IMR-90 (cell line): Measurements from ENCODE around the gene AKR1C8. TPM values are rescaled to one million over a fixed set of nuclear protein-coding genes. Genes with fewer than 3 reads are reported as not detected.

Source experiments
- ATAC-seq: fragments of 200-7000 bp; cut with Tn5 transposase; 2 replicates; pipeline ENCODE4 v1.9.1; 2020; ENCODE audit warnings: low read depth, mild to moderate bottlenecking, moderate library complexity
- BruUV-seq: library from RNA; stranded (reverse); fragments of 400-500 nt; replicated peaks from 2 replicates; lab custom pipeline; 2021; lab: Mats Ljungman, UMichigan
- CTCF ChIA-PET: fragments of 300-600 bp; formaldehyde crosslinking; extraction: SDS; loops from one replicate; lab custom pipeline; 2021; ENCODE audit warnings: antibody characterized with exemption; lab: Yijun Ruan, JAX
- POLR2A ChIA-PET: fragments of 300-600 bp; sonication (Branson Sonifier 250); formaldehyde crosslinking; loops from one replicate; lab custom pipeline; 2022; ENCODE audit warnings: antibody characterized with exemption; ENCODE audit not compliant: unreplicated experiment; lab: Charles Lee
- DNase-seq: peaks from one replicate; pipeline ENCODE4 v3.0.0; 2013
- H2AFZ ChIP-seq: replicated peaks from 2 replicates; pipeline ENCODE3; 2013; ENCODE audit warnings: low read length, mild to moderate bottlenecking; ENCODE audit not compliant: poor library complexity
- H2AK5ac ChIP-seq: 2 replicates; pipeline ENCODE4 v1.6.1; 2013; ENCODE audit warnings: low read depth, low read length, inconsistent platforms
- H2AK9ac ChIP-seq: replicated peaks from 2 replicates; pipeline ENCODE3; 2013; ENCODE audit warnings: mild to moderate bottlenecking, low read depth, low read length, moderate library complexity; ENCODE audit not compliant: poor library complexity
- H2BK120ac ChIP-seq: 2 replicates; pipeline ENCODE4 v1.6.1; 2013; ENCODE audit warnings: low read depth, low read length, inconsistent platforms
- H2BK15ac ChIP-seq: 3 replicates; pipeline ENCODE4 v1.6.1; 2013; ENCODE audit warnings: low read depth, low read length, inconsistent platforms
- H2BK20ac ChIP-seq: 2 replicates; pipeline ENCODE4 v1.6.1; 2013; ENCODE audit warnings: low read depth, mild to moderate bottlenecking, inconsistent platforms, low read length, moderate library complexity
- H2BK5ac ChIP-seq: 2 replicates; pipeline ENCODE4 v1.6.1; 2013; ENCODE audit warnings: mild to moderate bottlenecking, low read depth, low read length, inconsistent platforms; ENCODE audit not compliant: poor library complexity, severe bottlenecking
- H3K14ac ChIP-seq: replicated peaks from 2 replicates; pipeline ENCODE4 v1.6.1; 2013; ENCODE audit warnings: low read depth, low read length, inconsistent platforms
- H3K18ac ChIP-seq: 2 replicates; pipeline ENCODE4 v1.6.1; 2013; ENCODE audit warnings: low read depth, low read length, control low read depth
- H3K23ac ChIP-seq: 2 replicates; pipeline ENCODE4 v1.6.1; 2013; ENCODE audit warnings: low read depth, low read length, inconsistent platforms
- H3K27ac ChIP-seq: 2 replicates; pipeline ENCODE4 v1.5.1; 2013; ENCODE audit warnings: mild to moderate bottlenecking, control low read depth, low read length; ENCODE audit not compliant: insufficient read depth
- H3K27me3 ChIP-seq: 2 replicates; pipeline ENCODE4 v1.6.1; 2013; ENCODE audit warnings: low read length; ENCODE audit not compliant: control insufficient read depth, insufficient read depth
- H3K36me3 ChIP-seq: 2 replicates; pipeline ENCODE4 v1.6.1; 2013; ENCODE audit warnings: low read length, mixed read lengths; ENCODE audit not compliant: control insufficient read depth, insufficient read depth
- H3K4ac ChIP-seq: 2 replicates; pipeline ENCODE4 v1.6.1; 2013; ENCODE audit warnings: low read depth, low read length, inconsistent platforms
- H3K4me1 ChIP-seq: 2 replicates; pipeline ENCODE4 v1.6.1; 2013; ENCODE audit warnings: low read length, mixed read lengths; ENCODE audit not compliant: control insufficient read depth, insufficient read depth
- H3K4me2 ChIP-seq: 2 replicates; pipeline ENCODE4 v1.6.1; 2013; ENCODE audit warnings: low read depth, mild to moderate bottlenecking, control low read depth, low read length, moderate library complexity
- H3K4me3 ChIP-seq: 2 replicates; pipeline ENCODE4 v1.5.1; 2013; ENCODE audit warnings: low read depth, mild to moderate bottlenecking, control low read depth, low read length, moderate library complexity; ENCODE audit not compliant: insufficient read depth
- H3K56ac ChIP-seq: 2 replicates; pipeline ENCODE4 v1.6.1; 2013; ENCODE audit warnings: low read length, inconsistent platforms; ENCODE audit not compliant: insufficient read depth; ENCODE audit errors: extremely low read depth
- H3K79me1 ChIP-seq, 2 experiments: 2 replicates each; pipeline ENCODE4 v1.6.1; 2013; ENCODE audit warnings: low read length in 2 of 2, inconsistent platforms in 1 of 2, low read depth in 1 of 2
- H3K9ac ChIP-seq: 2 replicates; pipeline ENCODE4 v1.6.1; 2013; ENCODE audit warnings: low read depth, low read length, control low read depth
- H3K9me1 ChIP-seq: 2 replicates; pipeline ENCODE4 v1.6.1; 2013; ENCODE audit warnings: low read length, inconsistent platforms; ENCODE audit not compliant: insufficient read depth
- H3K9me3 ChIP-seq: 2 replicates; pipeline ENCODE4 v1.6.1; 2013; ENCODE audit warnings: low read length; ENCODE audit not compliant: control insufficient read depth, insufficient read depth
- H4K20me1 ChIP-seq: 2 replicates; pipeline ENCODE4 v1.6.1; 2013; ENCODE audit warnings: low read length, inconsistent platforms; ENCODE audit not compliant: insufficient read depth
- H4K5ac ChIP-seq: 2 replicates; pipeline ENCODE4 v1.6.1; 2013; ENCODE audit warnings: mild to moderate bottlenecking, low read depth, low read length, control low read depth
- H4K8ac ChIP-seq, 2 experiments: 2 replicates each; pipeline ENCODE4 v1.6.1; 2013; ENCODE audit warnings: low read depth in 2 of 2, low read length in 2 of 2, control low read depth in 1 of 2, inconsistent platforms in 1 of 2
- H4K91ac ChIP-seq: 2 replicates; pipeline ENCODE4 v1.6.1; 2013; ENCODE audit warnings: low read depth, low read length, inconsistent platforms; ENCODE audit not compliant: insufficient read depth
- BHLHE40 ChIP-seq: fragments of 150-350 bp; IDR thresholded peaks from 2 replicates; pipeline ENCODE4 v1.6.1; 2016; ENCODE audit warnings: mild to moderate bottlenecking, low read depth, low read length
- FOS ChIP-seq: fragments of 150-350 bp; IDR thresholded peaks from 2 replicates; pipeline ENCODE4 v1.6.1; 2016; ENCODE audit warnings: low read depth, low read length
- RAD21 ChIP-seq: IDR thresholded peaks from 2 replicates; pipeline ENCODE4 v1.6.1; 2012; ENCODE audit warnings: low read length, improper control_type of control experiment
- WGBS, 2 experiments: methylation state at CpG; one replicate each; pipeline versions ENCODE4 v1.1.5 to v1.1.7; 2013; ENCODE audit warnings: missing lambda C conversion rate in 2 of 2; ENCODE audit not compliant: insufficient read length in 1 of 2; ENCODE audit errors: extremely low coverage in 2 of 2; 5-methylcytosine and 5-hydroxymethylcytosine counted together
- dilution Hi-C: fragments of 300-500 bp; cut with HindIII; formaldehyde crosslinking; loops from one replicate; pipeline ENCODE4 v1.14.3; 2018; ENCODE audit warnings: low sequenced_read_pairs; ENCODE audit not compliant: unreplicated experiment
- in situ Hi-C: fragments of 300-500 bp; cut with MboI; formaldehyde crosslinking; loops from 3 replicates; pipeline ENCODE4 v1.14.3; 2019; ENCODE audit warnings: low sequenced_read_pairs, inconsistent platforms, mixed read lengths
- intact Hi-C: fragments of 100-400 bp; cut with micrococcal nuclease; formaldehyde crosslinking; loops from 2 replicates; pipeline ENCODE4 v1.10.0; 2022
- polyA plus RNA-seq, 3 experiments: library from polyadenylated mRNA; depleted of rRNA; stranded (reverse); fragments of >200 nt; gene quantifications; 2 replicates each; pipeline ENCODE4 v1.2.3, GENCODE V29; 2012; ENCODE audit warnings: low replicate concordance in 1 of 3
- total RNA-seq: library from RNA; depleted of rRNA; stranded (reverse); fragments of >200 nt; gene quantifications from 2 replicates; pipeline ENCODE4 v1.2.3, GENCODE V29; 2012

The AKR1C8 gene
- total and polyA plus RNA-seq, 2 of the 4 experiments (the other 2 are of a cell fraction) = not detected

GRCh38 chr10:5117026-5117425 lies 67.9 kb downstream of the AKR1C8 start:
- H3K56ac ChIP-seq = no peak overlapping the region
- H3K27ac ChIP-seq = no peak overlapping the region
- no peak overlapping the region for H4K8ac ChIP-seq
- H3K14ac ChIP-seq = no peak overlapping the region
- no peak overlapping the region for H2BK120ac ChIP-seq
- ATAC-seq = no peak
- H3K4me3 ChIP-seq = no peak overlapping the region
- H4K20me1 ChIP-seq = no peaks in the 10 kb centered on the region
- H3K9ac ChIP-seq = no peak overlapping the region
- dilution Hi-C loops (no loop called here), in situ Hi-C loops (no loop called here), intact Hi-C loops (no loop called here)
- BruUV-seq = no TSS peak
- H3K23ac ChIP-seq = no peak overlapping the region
- no peaks in the 10 kb centered on the region for H3K4me1 ChIP-seq
- ChIA-PET POLR2A (no interaction called here), CTCF (no interaction called here)
- no peak overlapping the region for H2BK5ac ChIP-seq
- H2AK9ac ChIP-seq = no peak overlapping the region
- no peaks in the 10 kb centered on the region for H3K9me1 ChIP-seq
- H3K4ac ChIP-seq = no peak overlapping the region
- H4K5ac ChIP-seq = no peak overlapping the region
- H3K18ac ChIP-seq = no peak overlapping the region
- H3K4me2 ChIP-seq = no peak overlapping the region
- TF ChIP-seq FOS (no peak), BHLHE40 (no peak), RAD21 (no peak)
- no peaks in the 10 kb centered on the region for H3K9me3 ChIP-seq
- H3K79me1 ChIP-seq = no peaks in the 10 kb centered on the region
- H3K36me3 ChIP-seq = no peaks in the 10 kb centered on the region
- H2AFZ ChIP-seq = no peak overlapping the region
- H3K27me3 ChIP-seq = no peaks in the 10 kb centered on the region; the same call in 1 of the 2 replicates
- WGBS, 2 experiments = no CpG with 5 or more reads among the region's 3 CpGs
- no peak overlapping the region for H2AK5ac ChIP-seq
- H2BK20ac ChIP-seq = no peak overlapping the region
- DNase-seq = no peak
- H4K91ac ChIP-seq = no peak overlapping the region
- H2BK15ac ChIP-seq = no peak overlapping the region
